ENCODE data around the gene LGMN.

DNA sequence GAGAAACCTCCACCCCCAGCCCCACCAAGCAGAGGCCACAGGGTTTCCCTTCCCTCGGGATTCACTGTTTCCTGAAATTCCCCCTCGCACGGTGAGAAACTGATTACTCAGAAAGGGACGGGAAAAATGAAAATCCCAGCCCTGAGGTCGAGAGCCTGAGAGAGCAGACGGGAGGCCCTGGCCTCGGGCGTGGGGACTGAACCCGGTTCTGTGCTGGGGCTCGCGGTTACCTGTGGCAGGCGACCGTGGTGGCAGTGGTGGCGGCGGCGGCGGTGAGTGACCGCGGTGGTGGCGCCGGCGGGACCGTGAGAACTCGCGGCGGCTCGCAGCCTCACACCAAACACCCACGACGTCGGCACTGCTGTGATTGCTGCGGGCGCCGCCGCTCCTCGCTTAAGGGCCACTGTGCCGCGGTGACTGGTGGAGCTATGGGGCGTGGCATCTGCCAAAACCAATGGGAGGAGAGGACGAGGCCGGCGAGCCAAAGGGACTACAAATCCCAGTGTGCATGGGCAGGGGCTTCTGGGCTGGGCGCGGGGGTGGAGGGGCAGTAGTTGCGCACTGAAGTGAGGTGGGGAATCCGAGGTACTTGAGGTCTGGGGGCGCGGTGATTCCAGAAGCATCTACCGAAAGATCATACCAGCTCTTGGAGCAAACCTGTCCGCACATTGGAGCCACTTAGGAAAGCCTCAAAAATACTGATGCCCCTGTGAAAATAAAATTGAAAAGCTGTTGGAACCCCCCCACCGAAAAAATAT lies at the start of gene LGMN:
- TF ChIP-seq, protein P1, sequence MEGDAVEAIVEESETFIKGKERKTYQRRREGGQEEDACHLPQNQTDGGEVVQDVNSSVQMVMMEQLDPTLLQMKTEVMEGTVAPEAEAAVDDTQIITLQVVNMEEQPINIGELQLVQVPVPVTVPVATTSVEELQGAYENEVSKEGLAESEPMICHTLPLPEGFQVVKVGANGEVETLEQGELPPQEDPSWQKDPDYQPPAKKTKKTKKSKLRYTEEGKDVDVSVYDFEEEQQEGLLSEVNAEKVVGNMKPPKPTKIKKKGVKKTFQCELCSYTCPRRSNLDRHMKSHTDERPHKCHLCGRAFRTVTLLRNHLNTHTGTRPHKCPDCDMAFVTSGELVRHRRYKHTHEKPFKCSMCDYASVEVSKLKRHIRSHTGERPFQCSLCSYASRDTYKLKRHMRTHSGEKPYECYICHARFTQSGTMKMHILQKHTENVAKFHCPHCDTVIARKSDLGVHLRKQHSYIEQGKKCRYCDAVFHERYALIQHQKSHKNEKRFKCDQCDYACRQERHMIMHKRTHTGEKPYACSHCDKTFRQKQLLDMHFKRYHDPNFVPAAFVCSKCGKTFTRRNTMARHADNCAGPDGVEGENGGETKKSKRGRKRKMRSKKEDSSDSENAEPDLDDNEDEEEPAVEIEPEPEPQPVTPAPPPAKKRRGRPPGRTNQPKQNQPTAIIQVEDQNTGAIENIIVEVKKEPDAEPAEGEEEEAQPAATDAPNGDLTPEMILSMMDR (conservative IDR thresholded peaks at IDR 0.05; ENCODE audit: low read length) = no peak
- TF ChIP-seq EZH2phosphoT487 (IDR thresholded peaks at IDR 0.05; ENCODE audit: borderline replicate concordance) = no peak
